ENCODE results near the gene ATP2C2. TPM values are rescaled to one million over a fixed set of nuclear protein-coding genes. Genes with fewer than 3 reads are reported as not detected.

Gene ATP2C2
- total RNA-seq, 1 experiment from 2014 or later = 4.0 TPM

- no peak overlapping the region for H2BK120ac ChIP-seq (ENCODE audit: low read depth, low read length, poor library complexity, severe bottlenecking)
- no peak overlapping the region for H2AFZ ChIP-seq (ENCODE audit: low read length)
- no peak overlapping the region for H3K23ac ChIP-seq (ENCODE audit: insufficient read length, low read depth, low read length)
- H3K27me3 Mint-ChIP-seq (ENCODE audit: low read depth) = peaks cover 2% of the 10 kb centered on the region
- no peak for DNase-seq
- no peaks in the 10 kb centered on the region for H4K20me1 ChIP-seq (ENCODE audit: control insufficient read depth, insufficient read depth, insufficient read length)
- H3K9me3 Mint-ChIP-seq = no peaks in the 10 kb centered on the region
- H2BK15ac ChIP-seq (ENCODE audit: low read depth, low read length) = no peak overlapping the region
- H4K8ac ChIP-seq (replicated peaks; ENCODE audit: insufficient read length, low read depth, low read length) = no peak overlapping the region
- no peak overlapping the region for H4K91ac ChIP-seq (ENCODE audit: insufficient read length, low read depth, low read length)
- no peak overlapping the region for H4K5ac ChIP-seq (ENCODE audit: insufficient read length, low read depth, low read length)
- no peaks in the 10 kb centered on the region for H3K79me1 ChIP-seq (ENCODE audit: insufficient read depth, low read depth, low read length, poor library complexity, severe bottlenecking)
- H3K9me3 ChIP-seq (ENCODE audit: control insufficient read depth, low read depth, low read length) = no peaks in the 10 kb centered on the region
- H3K27me3 ChIP-seq (ENCODE audit: insufficient read depth, low read length) = no peaks in the 10 kb centered on the region
- H2BK5ac ChIP-seq (ENCODE audit: insufficient read length, low read length) = no peak overlapping the region
- no peak overlapping the region for H3T11ph ChIP-seq (ENCODE audit: low read length)
- no CpG with 5 or more reads among the region's 2 CpGs for WGBS (ENCODE audit: extremely low coverage, insufficient read length, low lambda C conversion rate)
- no peaks in the 10 kb centered on the region for H3K23me2 ChIP-seq (ENCODE audit: insufficient read length, low read depth, low read length, poor library complexity, severe bottlenecking)
- TF ChIP-seq CTCF (conservative IDR thresholded peaks at IDR 0.05) = no peak
- no peak overlapping the region for H2BK20ac ChIP-seq (ENCODE audit: low read depth, low read length, poor library complexity, severe bottlenecking)
- no peak overlapping the region for H2AK5ac ChIP-seq (ENCODE audit: insufficient read length, low read length)
- no peaks in the 10 kb centered on the region for H3K79me2 ChIP-seq (ENCODE audit: insufficient read depth, low read length)
- H3K9ac ChIP-seq (ENCODE audit: extremely low read depth, insufficient read length, low read length) = no peak overlapping the region
- H3K27ac Mint-ChIP-seq = no peak overlapping the region
- H3K4me1 Mint-ChIP-seq = peaks cover 3 to 5% of the 10 kb centered on the region in 2 experiments; a peak in 2 of 4 replicates
- H3K4ac ChIP-seq (ENCODE audit: low read depth, low read length) = no peak overlapping the region
- H2BK12ac ChIP-seq (ENCODE audit: insufficient read length, low read depth, low read length) = no peak overlapping the region
- H3K18ac ChIP-seq (ENCODE audit: insufficient read length, low read depth, low read length) = no peak overlapping the region
- H3K36me3 Mint-ChIP-seq (ENCODE audit: insufficient read depth in 1 of 3, low read depth in 3 of 3) = no peaks in the 10 kb centered on the region
- no peak overlapping the region for H3K4me3 Mint-ChIP-seq
- no peak overlapping the region for H3K56ac ChIP-seq (ENCODE audit: insufficient read length, low read depth, low read length)
- no peaks in the 10 kb centered on the region for H3K4me1 ChIP-seq (ENCODE audit: insufficient read depth, low read length)
- no peak overlapping the region for H3K4me2 ChIP-seq (ENCODE audit: insufficient read depth, insufficient read length, low read length)
- no peak overlapping the region for H3K27ac ChIP-seq (ENCODE audit: insufficient read length, low read depth, low read length)
- no peak overlapping the region for H3K14ac ChIP-seq (ENCODE audit: insufficient read depth, low read length)
Observed at GRCh38 chr16:84326545-84326944, 41.8 kb upstream of the ATP2C2 start.

All from H9 (cell line).